OCI-LY3 (cell line): ENCODE measurements around the gene TRIM40.

Experiments
- CTCF ChIP-seq: fragments of 200-600, 300-600 bp; sonication (generic); IDR thresholded peaks from 2 replicates; pipeline ENCODE4 v1.5.1; 2014; ENCODE audit warnings: antibody characterized with exemption, low read length, low read depth
- EZH2phosphoT487 ChIP-seq: fragments of 200-600 bp; shearing (Covaris generic); IDR thresholded peaks from 2 replicates; pipeline ENCODE4 v1.6.1; 2018; ENCODE audit warnings: antibody characterized with exemption, mixed run types, low read depth

GRCh38 chr6:30130179-30130679 lies 5.7 kb upstream of the TRIM40 start:
- TF ChIP-seq CTCF (no peak), EZH2phosphoT487 (no peak)
